ENCODE results near the gene HRK. TPM values are rescaled to one million over a fixed set of nuclear protein-coding genes. Genes with fewer than 3 reads are reported as not detected.

HRK gene
- total RNA-seq, 6 experiments from 2014 or later: not detected

DNA sequence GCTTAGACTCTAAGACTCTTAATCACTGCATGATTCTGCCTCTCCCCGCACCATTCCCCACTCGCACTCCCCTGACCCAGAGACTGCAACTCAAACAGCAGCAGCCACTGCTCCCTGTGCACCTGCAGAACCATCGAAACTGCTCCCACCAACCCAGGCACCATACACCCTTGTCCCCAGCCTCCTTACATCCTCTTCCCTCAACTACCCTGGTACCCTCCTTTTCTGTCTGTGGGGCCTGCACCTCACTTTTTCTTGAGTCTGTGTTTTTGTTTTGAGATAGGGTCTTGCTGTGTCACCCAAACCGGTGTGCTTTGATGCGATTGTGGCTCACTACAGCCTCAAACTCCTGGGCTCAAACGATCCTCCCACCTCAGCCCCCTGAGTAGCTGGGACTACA, 73.7 kb downstream of the HRK start:
- no peaks in the 10 kb centered on the region for H3K9me3 Mint-ChIP-seq
- H3K27ac Mint-ChIP-seq: no peak overlapping the region
- no peaks in the 10 kb centered on the region for H3K4me1 Mint-ChIP-seq (ENCODE audit: low read depth)
- DNase-seq: no peak
- peaks cover 5% of the 10 kb centered on the region for H3K27me3 Mint-ChIP-seq (ENCODE audit: insufficient read depth)
- no peak overlapping the region for H3K4me3 Mint-ChIP-seq
- H3K36me3 Mint-ChIP-seq (ENCODE audit: low read depth): no peaks in the 10 kb centered on the region
- TF ChIP-seq, protein P1, sequence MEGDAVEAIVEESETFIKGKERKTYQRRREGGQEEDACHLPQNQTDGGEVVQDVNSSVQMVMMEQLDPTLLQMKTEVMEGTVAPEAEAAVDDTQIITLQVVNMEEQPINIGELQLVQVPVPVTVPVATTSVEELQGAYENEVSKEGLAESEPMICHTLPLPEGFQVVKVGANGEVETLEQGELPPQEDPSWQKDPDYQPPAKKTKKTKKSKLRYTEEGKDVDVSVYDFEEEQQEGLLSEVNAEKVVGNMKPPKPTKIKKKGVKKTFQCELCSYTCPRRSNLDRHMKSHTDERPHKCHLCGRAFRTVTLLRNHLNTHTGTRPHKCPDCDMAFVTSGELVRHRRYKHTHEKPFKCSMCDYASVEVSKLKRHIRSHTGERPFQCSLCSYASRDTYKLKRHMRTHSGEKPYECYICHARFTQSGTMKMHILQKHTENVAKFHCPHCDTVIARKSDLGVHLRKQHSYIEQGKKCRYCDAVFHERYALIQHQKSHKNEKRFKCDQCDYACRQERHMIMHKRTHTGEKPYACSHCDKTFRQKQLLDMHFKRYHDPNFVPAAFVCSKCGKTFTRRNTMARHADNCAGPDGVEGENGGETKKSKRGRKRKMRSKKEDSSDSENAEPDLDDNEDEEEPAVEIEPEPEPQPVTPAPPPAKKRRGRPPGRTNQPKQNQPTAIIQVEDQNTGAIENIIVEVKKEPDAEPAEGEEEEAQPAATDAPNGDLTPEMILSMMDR (IDR thresholded peaks at IDR 0.05): no peak

DNA sequence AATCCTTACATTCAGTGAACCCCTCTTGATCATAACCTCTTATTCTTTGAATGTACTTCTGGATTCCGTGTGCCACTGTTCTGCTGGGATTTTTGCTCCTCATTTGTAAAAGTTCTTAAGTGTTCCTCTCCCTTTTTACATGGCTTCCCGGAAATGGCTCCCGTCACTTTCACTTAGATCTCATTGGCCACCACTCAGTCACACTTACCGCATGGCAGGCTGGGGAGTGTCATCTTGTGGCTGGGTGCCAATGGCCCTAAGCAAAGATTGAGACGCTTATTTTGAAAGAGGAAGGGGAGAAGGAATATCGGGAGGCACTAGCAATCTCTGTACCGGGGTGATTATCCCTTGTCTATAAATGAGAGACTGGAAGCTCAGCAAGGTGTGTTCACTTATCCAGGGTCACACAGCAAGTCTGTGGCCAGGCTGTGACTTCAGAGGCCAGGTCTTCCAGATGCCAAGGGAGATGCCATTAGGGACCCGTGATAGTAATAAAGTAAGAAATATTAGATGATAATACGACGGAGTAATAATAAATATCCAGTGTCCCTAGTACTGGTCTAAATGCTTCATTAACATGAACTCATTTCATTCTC, 74.3 kb downstream of the HRK start:
- no peaks in the 10 kb centered on the region for H3K9me3 Mint-ChIP-seq
- TF ChIP-seq, protein P1 (IDR thresholded peaks at IDR 0.05): no peak
- H3K27ac Mint-ChIP-seq: no peak overlapping the region
- H3K36me3 Mint-ChIP-seq (ENCODE audit: low read depth): no peaks in the 10 kb centered on the region
- peaks cover 5% of the 10 kb centered on the region for H3K27me3 Mint-ChIP-seq (ENCODE audit: insufficient read depth)
- no peaks in the 10 kb centered on the region for H3K4me1 Mint-ChIP-seq (ENCODE audit: low read depth)
- no peak for DNase-seq
- H3K4me3 Mint-ChIP-seq: no peak overlapping the region

Other genes with a start within 250 kb of the HRK start
- 10 to 100 TPM; 29.3 to 39.5 (median 35.8) TPM for gene SPRING1, start 143.4 kb downstream of the HRK start, total RNA-seq (2021; fragmentation: NEBNext Ultra II Directional; extraction: Animal tissue kit (Norgen Biotek cat#: 25700))
- gene RNFT2, start 143.1 kb downstream of the HRK start, total RNA-seq (2021; fragmentation: NEBNext Ultra II Directional; extraction: Animal tissue kit (Norgen Biotek cat#: 25700)): 10 to 100 TPM in 4 of 6 experiments, 1 to 10 TPM in 2; 7.1 to 12.0 (median 11.2) TPM
- 10 to 100 TPM; 15.3 to 20.5 (median 18.5) TPM for gene FBXW8, start 29.5 kb upstream of the HRK start, total RNA-seq (2021; fragmentation: NEBNext Ultra II Directional; extraction: Animal tissue kit (Norgen Biotek cat#: 25700))
- not detected for gene TESC, start 218.0 kb upstream of the HRK start, total RNA-seq (2021; fragmentation: NEBNext Ultra II Directional; extraction: Animal tissue kit (Norgen Biotek cat#: 25700))

All from HFFc6 (cell line).